ENCODE data around the gene USHBP1.
A peak's percentile ranks its signal among the peaks of the same experiment; 100 is the strongest.

The USHBP1 gene

DNA sequence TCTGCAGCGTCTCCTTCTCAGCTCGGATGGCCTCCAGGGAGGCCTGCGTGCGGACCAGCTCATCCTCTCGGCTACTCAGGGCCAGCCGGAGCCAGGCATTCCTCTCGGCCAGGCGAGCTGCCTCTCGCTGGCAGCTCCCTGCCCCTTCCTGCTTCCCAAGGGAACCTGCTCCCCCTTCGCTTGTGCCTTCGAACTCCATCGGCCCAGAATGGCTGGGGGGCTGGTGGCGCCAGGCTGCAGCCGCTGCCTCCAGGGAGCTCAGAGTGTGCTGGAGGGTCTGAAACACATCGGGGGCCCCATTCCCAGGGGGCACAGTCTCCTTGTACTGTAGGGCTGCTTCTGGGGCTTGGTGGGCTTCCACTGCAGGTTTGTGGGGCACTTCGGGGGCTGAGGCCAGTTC lies 2.0 kb downstream of the USHBP1 start:
- no peaks in the 10 kb centered on the region for H3K27me3 ChIP-seq (ENCODE audit: control insufficient read depth in 1 of 2, insufficient read depth in 2 of 2, low read length in 2 of 2)
- H3K4me1 ChIP-seq (ENCODE audit: control insufficient read depth, insufficient read depth, low read length), result peaks cover under 1% of the 10 kb centered on the region
- H3K9ac ChIP-seq (ENCODE audit: low read length in 2 of 2), result no peak overlapping the region
- H3K27ac ChIP-seq (ENCODE audit: low read length), result no peak overlapping the region
- H3K36me3 ChIP-seq (ENCODE audit: control insufficient read depth in 2 of 2, insufficient read depth in 2 of 2, low read length in 2 of 2), result no peaks in the 10 kb centered on the region
- H3K4me3 ChIP-seq (ENCODE audit: low read length in 2 of 2), result peak overlapping the region in 1 of 2 donors; percentile 8
- H3K9me3 ChIP-seq (ENCODE audit: control insufficient read depth in 2 of 2, low read length in 2 of 2), result peaks cover 0 to 6% of the 10 kb centered on the region in 2 donors

DNA sequence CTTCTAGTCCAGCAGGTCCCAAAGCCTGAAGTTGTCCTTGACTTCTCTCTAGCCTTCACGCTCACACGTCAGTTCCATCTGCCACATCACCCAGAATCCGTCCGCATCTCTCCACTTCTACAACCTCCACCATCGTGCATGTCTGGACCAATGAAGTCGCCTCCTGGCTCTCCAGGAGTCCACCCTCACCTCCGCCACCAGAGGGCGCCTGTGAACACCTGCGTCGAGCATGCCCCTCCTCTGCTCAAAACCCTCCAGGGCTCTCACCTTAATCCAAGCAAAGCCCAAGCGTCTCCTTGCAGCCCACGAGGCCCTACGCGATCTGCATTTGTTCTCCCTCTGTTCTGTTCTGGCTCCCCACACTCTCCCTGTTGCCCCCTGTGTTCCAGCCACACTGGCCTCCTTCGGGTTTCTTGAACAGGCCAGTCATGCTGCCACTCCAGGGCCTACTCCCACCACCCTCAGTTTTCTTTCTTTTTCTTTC lies 3.7 kb downstream of the USHBP1 start:
- H3K9me3 ChIP-seq (ENCODE audit: control insufficient read depth in 2 of 2, low read length in 2 of 2), result peaks cover 0 to 6% of the 10 kb centered on the region in 2 donors
- no peaks in the 10 kb centered on the region for H3K4me1 ChIP-seq (ENCODE audit: control insufficient read depth, insufficient read depth, low read length)
- H3K9ac ChIP-seq (ENCODE audit: low read length in 2 of 2), result no peak overlapping the region
- no peaks in the 10 kb centered on the region for H3K27me3 ChIP-seq (ENCODE audit: control insufficient read depth in 1 of 2, insufficient read depth in 2 of 2, low read length in 2 of 2)
- no peaks in the 10 kb centered on the region for H3K36me3 ChIP-seq (ENCODE audit: control insufficient read depth in 2 of 2, insufficient read depth in 2 of 2, low read length in 2 of 2)
- no peak overlapping the region for H3K4me3 ChIP-seq (ENCODE audit: low read length in 2 of 2)
- no peak overlapping the region for H3K27ac ChIP-seq (ENCODE audit: low read length)

DNA sequence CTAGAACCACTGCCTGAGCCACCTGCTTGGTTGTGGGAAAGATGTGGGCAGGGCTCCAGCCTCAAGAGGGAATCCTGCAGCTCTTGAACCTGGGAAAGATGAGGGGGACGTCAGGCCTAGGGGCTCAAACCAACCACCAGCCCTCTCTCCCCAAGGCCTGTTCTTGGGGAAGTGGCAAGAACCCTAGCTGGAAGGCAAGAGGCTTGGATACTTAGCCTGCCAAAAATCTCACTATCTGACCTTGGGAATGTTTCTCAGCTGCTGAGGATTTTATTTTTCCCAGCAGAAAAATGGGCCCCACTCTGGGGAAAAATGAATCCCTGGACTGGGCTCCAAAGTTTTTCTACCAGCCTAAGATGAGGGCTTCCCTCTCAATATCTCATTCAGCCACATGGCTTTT lies 4.6 kb downstream of the USHBP1 start:
- no peak overlapping the region for H3K9ac ChIP-seq (ENCODE audit: low read length in 2 of 2)
- no peak overlapping the region for H3K4me3 ChIP-seq (ENCODE audit: low read length in 2 of 2)
- H3K4me1 ChIP-seq (ENCODE audit: control insufficient read depth, insufficient read depth, low read length), result no peaks in the 10 kb centered on the region
- H3K27ac ChIP-seq (ENCODE audit: low read length), result no peak overlapping the region
- peaks cover 0 to 6% of the 10 kb centered on the region in 2 donors for H3K9me3 ChIP-seq (ENCODE audit: control insufficient read depth in 2 of 2, low read length in 2 of 2)
- H3K27me3 ChIP-seq (ENCODE audit: control insufficient read depth in 1 of 2, insufficient read depth in 2 of 2, low read length in 2 of 2), result no peaks in the 10 kb centered on the region
- no peaks in the 10 kb centered on the region for H3K36me3 ChIP-seq (ENCODE audit: control insufficient read depth in 2 of 2, insufficient read depth in 2 of 2, low read length in 2 of 2)

DNA sequence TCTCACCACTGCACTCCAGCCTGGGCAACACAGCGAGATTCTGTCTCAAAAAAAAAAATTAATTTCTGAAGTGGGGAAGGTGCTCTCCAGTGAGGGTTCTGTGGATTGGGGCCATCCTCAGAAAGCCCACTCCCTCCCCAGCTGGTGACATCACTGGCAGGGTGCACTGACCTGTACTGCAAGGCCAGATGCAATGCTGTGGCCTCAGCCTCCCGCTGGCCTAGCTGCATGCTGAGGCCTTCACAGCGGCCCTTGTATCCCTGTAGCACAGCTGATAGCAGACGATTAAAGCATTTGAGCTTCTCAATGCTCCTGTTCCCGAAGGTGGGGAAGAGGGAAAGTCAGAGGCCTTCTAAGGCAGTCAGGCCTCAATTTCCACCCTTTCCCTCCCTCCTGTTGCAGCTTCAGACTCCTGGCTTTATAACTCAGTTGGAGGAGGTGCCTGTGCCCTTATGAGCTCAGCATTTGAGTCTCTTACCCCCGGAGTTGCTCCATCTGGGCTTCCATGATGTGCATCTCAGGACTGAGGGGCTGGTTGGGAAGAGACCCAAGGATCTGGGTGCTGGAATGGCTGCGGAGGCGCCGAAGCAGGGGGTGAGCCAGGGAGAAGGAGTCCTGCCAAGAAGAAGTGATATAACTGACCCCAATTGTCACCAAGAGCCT lies 5.3 kb downstream of the USHBP1 start:
- no peak overlapping the region for H3K4me3 ChIP-seq (ENCODE audit: low read length in 2 of 2)
- no peaks in the 10 kb centered on the region for H3K27me3 ChIP-seq (ENCODE audit: control insufficient read depth in 1 of 2, insufficient read depth in 2 of 2, low read length in 2 of 2)
- H3K9me3 ChIP-seq (ENCODE audit: control insufficient read depth in 2 of 2, low read length in 2 of 2), result peaks cover 0 to 6% of the 10 kb centered on the region in 2 donors
- H3K4me1 ChIP-seq (ENCODE audit: control insufficient read depth, insufficient read depth, low read length), result no peaks in the 10 kb centered on the region
- no peaks in the 10 kb centered on the region for H3K36me3 ChIP-seq (ENCODE audit: control insufficient read depth in 2 of 2, insufficient read depth in 2 of 2, low read length in 2 of 2)
- H3K9ac ChIP-seq (ENCODE audit: low read length in 2 of 2), result no peak overlapping the region
- H3K27ac ChIP-seq (ENCODE audit: low read length), result no peak overlapping the region

DNA sequence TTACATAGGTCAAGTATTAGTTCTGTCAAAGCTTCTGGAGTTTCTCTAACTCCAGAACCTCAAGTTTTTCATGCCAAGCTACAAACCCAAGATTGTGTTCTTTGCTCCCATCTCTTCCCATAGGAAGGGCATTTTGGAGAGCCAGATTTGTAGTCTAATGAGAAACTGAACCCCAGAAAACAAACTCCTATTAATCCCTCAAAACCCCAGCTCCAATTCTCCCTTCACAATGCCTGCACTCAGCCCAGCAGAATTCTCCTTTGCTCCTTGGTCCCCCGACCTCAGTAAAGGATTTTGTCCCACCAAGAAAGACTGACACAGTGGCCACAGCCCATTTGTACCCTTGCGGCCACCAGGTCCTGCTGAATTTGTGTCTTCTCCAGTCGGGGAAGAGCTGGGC lies 8.4 kb downstream of the USHBP1 start:
- no peak overlapping the region for H3K4me3 ChIP-seq (ENCODE audit: low read length in 2 of 2)
- no peaks in the 10 kb centered on the region for H3K4me1 ChIP-seq (ENCODE audit: control insufficient read depth, insufficient read depth, low read length)
- H3K9ac ChIP-seq (ENCODE audit: low read length in 2 of 2), result no peak overlapping the region
- H3K9me3 ChIP-seq (ENCODE audit: control insufficient read depth in 2 of 2, low read length in 2 of 2), result peaks cover 0 to 6% of the 10 kb centered on the region in 2 donors
- no peaks in the 10 kb centered on the region for H3K27me3 ChIP-seq (ENCODE audit: control insufficient read depth in 1 of 2, insufficient read depth in 2 of 2, low read length in 2 of 2)
- H3K36me3 ChIP-seq (ENCODE audit: control insufficient read depth in 2 of 2, insufficient read depth in 2 of 2, low read length in 2 of 2), result no peaks in the 10 kb centered on the region
- H3K27ac ChIP-seq (ENCODE audit: low read length), result no peak overlapping the region

DNA sequence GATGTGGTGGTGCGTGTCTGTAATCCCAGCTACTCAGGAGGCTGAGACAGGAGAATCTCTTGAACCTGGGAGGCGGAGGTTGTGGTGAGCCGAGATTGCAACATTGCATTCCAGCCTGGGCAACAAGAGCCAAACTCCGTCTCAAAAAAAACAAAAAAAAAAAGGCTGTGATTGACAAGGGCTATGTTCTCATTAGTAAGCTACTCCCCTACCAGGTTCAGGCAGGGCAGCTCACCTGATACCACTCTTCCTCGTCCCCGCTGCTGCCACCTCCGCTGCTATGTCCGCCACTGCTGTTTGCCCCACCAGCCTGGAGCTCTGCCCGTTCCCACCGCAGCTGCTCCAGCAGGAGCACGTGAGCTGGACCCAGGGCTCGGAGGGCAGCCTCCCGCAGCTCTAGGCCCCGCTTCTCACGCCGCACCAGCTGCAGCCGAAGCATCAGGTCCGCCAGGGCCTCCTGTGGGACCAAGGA lies 9.4 kb downstream of the USHBP1 start:
- Histone ChIP-seq H3K4me3 (ENCODE audit: low read length in 2 of 2) (no peak overlapping the region), H3K9ac (ENCODE audit: low read length in 2 of 2) (no peak overlapping the region), H3K27me3 (ENCODE audit: control insufficient read depth in 1 of 2, insufficient read depth in 2 of 2, low read length in 2 of 2) (no peaks in the 10 kb centered on the region), H3K4me1 (ENCODE audit: control insufficient read depth, insufficient read depth, low read length) (no peaks in the 10 kb centered on the region), H3K27ac (ENCODE audit: low read length) (no peak overlapping the region), H3K36me3 (ENCODE audit: control insufficient read depth in 2 of 2, insufficient read depth in 2 of 2, low read length in 2 of 2) (no peaks in the 10 kb centered on the region), H3K9me3 (ENCODE audit: control insufficient read depth in 2 of 2, low read length in 2 of 2) (peaks cover 0 to 6% of the 10 kb centered on the region in 2 donors)

DNA sequence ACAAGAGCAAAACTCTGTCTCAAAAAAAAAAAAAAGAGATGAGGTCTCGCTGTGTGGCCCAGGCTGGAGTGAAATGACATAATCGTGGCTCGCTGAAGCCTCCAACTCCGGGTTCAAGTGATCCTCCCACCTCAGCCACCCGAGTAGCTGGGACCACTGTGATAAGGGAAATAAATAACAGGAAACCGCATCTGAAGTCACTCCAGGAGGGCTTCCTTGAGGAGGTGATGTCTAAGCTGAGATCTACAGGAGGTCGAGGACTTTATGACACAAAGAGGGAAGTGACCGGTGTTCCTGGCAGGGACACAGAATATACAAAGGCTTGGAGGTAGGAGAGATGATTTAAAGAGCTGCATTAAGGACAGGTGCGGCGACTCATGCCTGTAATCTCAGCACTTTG lies 9.9 kb downstream of the USHBP1 start:
- Histone ChIP-seq H3K36me3 (ENCODE audit: control insufficient read depth in 2 of 2, insufficient read depth in 2 of 2, low read length in 2 of 2) (no peaks in the 10 kb centered on the region), H3K9ac (ENCODE audit: low read length in 2 of 2) (no peak overlapping the region), H3K27ac (ENCODE audit: low read length) (no peak overlapping the region), H3K4me1 (ENCODE audit: control insufficient read depth, insufficient read depth, low read length) (no peaks in the 10 kb centered on the region), H3K9me3 (ENCODE audit: control insufficient read depth in 2 of 2, low read length in 2 of 2) (peaks cover 0 to 6% of the 10 kb centered on the region in 2 donors), H3K27me3 (ENCODE audit: control insufficient read depth in 1 of 2, insufficient read depth in 2 of 2, low read length in 2 of 2) (no peaks in the 10 kb centered on the region), H3K4me3 (ENCODE audit: low read length in 2 of 2) (no peak overlapping the region)

DNA sequence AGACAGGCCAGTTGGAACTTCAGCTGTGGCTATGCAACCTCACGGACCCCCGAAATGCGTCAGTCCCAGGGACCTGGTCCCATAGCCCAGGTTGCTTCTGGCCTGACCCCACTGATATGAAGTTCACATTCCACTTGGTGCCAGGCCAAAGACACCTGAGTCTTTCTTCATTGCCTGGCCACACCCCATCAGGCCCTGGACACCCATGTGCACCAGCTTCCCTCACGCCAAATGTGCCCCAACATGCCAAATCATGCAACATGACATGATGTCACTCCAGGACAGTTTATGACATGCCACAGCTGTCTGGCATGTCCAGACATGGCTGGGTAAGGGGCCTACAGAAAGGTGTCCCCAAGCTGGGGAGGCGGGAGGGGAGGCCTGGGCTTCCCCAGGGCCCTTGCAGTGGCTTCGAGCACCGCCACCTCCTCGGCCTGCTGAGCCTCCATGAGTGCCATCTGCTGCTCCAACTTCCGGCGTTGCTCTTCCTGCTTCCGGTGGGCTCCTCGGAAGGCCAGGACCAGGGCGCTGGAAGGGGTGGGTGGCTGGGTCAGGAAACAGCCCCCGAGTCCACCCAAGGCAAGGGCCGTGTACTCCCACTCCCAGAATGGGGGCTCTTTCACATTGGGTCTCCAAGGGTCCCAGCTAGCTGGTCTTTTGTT lies 14.5 kb downstream of the USHBP1 start:
- Histone ChIP-seq H3K27ac (ENCODE audit: low read length) (no peak overlapping the region), H3K9me3 (ENCODE audit: control insufficient read depth in 2 of 2, low read length in 2 of 2) (no peaks in the 10 kb centered on the region), H3K36me3 (ENCODE audit: control insufficient read depth in 2 of 2, insufficient read depth in 2 of 2, low read length in 2 of 2) (no peaks in the 10 kb centered on the region), H3K27me3 (ENCODE audit: control insufficient read depth in 1 of 2, insufficient read depth in 2 of 2, low read length in 2 of 2) (no peaks in the 10 kb centered on the region), H3K9ac (ENCODE audit: low read length in 2 of 2) (no peak overlapping the region), H3K4me1 (ENCODE audit: control insufficient read depth, insufficient read depth, low read length) (peaks cover 12% of the 10 kb centered on the region), H3K4me3 (ENCODE audit: low read length in 2 of 2) (no peak overlapping the region)

DNA sequence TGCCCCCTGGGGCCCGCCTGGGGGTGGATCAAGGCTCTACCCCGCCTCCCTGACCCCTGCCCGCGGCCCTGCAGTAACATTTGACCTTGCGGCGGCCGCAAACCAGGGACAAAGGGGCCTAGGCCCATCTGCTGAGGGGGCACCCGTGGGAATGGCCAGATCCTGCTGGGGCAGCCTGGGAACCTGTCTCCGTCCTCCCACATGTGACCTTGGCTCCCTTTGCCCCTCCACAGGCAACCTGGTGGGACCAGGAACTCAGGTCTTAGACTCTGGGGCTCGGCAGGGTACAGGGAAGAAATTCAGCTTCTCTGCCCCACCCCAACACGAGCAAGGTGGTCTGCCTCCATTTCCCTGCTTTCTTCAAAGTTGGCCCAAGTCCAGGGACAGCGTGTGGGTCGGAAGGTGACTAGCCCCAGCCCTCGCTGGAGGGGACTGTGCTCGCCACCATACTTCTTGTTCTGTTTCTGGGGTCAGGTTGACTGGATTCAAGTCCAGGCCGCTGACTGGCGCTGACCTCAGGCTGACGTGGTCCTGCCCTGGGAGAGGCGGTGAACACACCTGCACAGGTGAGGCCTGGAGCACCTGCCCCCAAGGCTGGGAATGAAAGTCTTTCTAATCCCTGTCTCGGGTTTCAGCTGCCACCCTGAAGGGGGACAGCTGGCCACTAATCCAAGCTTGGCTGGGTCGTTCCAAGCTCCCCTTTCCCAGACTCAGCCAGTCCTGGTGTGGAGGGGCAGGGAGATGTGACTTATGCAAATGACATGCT lies 16.4 kb downstream of the USHBP1 start:
- H3K4me3 ChIP-seq (ENCODE audit: low read length in 2 of 2), result no peak overlapping the region
- no peaks in the 10 kb centered on the region for H3K27me3 ChIP-seq (ENCODE audit: control insufficient read depth in 1 of 2, insufficient read depth in 2 of 2, low read length in 2 of 2)
- no peak overlapping the region for H3K9ac ChIP-seq (ENCODE audit: low read length in 2 of 2)
- peaks cover 19% of the 10 kb centered on the region for H3K4me1 ChIP-seq (ENCODE audit: control insufficient read depth, insufficient read depth, low read length)
- no peaks in the 10 kb centered on the region for H3K36me3 ChIP-seq (ENCODE audit: control insufficient read depth in 2 of 2, insufficient read depth in 2 of 2, low read length in 2 of 2)
- no peak overlapping the region for H3K27ac ChIP-seq (ENCODE audit: low read length)
- no peaks in the 10 kb centered on the region for H3K9me3 ChIP-seq (ENCODE audit: control insufficient read depth in 2 of 2, low read length in 2 of 2)

DNA sequence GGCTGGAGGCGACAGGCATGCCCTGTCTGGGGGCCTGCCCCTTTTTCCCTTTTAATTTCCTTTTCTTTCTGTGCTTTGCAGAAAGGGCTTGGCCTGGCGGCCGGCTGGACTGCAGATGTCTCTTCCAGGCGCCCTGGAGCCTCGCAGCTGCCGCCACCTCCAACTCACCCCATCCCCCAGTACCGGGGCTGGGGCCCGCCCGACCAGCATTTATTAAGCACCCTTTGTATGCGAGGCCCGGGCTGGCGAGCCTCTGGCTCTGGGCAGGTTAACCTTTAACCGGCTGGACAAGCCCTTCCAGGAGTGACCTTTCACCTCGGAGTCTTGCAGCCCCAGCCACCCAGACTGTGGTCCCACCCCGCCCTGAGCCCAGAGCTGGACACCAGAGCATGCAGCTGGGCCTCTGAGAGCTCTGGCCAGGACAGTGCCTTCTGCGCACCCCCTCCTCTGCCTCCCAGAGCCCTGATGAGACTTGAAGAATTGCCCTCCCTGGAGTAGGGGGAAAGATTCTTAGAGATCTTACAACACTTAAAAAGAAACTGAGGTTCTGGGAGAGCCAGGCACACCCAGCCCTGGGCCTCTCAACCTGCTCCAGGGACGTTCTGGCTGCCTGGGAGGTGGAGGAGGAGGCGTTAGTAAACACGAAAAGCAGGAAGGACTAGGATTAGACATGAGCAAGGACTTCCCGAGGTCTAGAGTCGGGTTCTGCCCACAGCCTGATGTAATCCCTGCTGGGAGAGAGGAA lies 17.7 kb downstream of the USHBP1 start:
- H3K27me3 ChIP-seq (ENCODE audit: control insufficient read depth in 1 of 2, insufficient read depth in 2 of 2, low read length in 2 of 2), result no peaks in the 10 kb centered on the region
- peak overlapping the region; percentile 71 for H3K27ac ChIP-seq (ENCODE audit: low read length)
- peak overlapping the region; percentile 63 to 72 for H3K4me3 ChIP-seq (ENCODE audit: low read length in 2 of 2)
- no peaks in the 10 kb centered on the region for H3K9me3 ChIP-seq (ENCODE audit: control insufficient read depth in 2 of 2, low read length in 2 of 2)
- peaks cover 28% of the 10 kb centered on the region for H3K4me1 ChIP-seq (ENCODE audit: control insufficient read depth, insufficient read depth, low read length)
- H3K36me3 ChIP-seq (ENCODE audit: control insufficient read depth in 2 of 2, insufficient read depth in 2 of 2, low read length in 2 of 2), result no peaks in the 10 kb centered on the region
- peak overlapping the region; percentile 55 to 60 for H3K9ac ChIP-seq (ENCODE audit: low read length in 2 of 2)
